ENCODE results near the gene ADARB1.

ADARB1 gene

GRCh38 chr21:45050797-45051489, 23.4 kb upstream of the ADARB1 start:
- no peak for DNase-seq
- intact Hi-C loops (cut with DNase I): no loop called here

GRCh38 chr21:45051580-45052434, 22.6 kb upstream of the ADARB1 start:
- intact Hi-C loops (cut with DNase I): no loop called here
- no peak for DNase-seq

- DNase-seq: no peak
- intact Hi-C loops (cut with DNase I): no loop called here
These were observed 21.4 kb upstream of the ADARB1 start for GRCh38 chr21:45052960-45053359.

GRCh38 chr21:45053561-45054226, 20.7 kb upstream of the ADARB1 start:
- no peak for DNase-seq
- intact Hi-C loops (cut with DNase I): no loop called here

- intact Hi-C loops (cut with DNase I): no loop called here
- no peak for DNase-seq
These were observed 20.0 kb upstream of the ADARB1 start for GRCh38 chr21:45054227-45054926.

GRCh38 chr21:45054927-45055612, 19.3 kb upstream of the ADARB1 start:
- intact Hi-C loops (cut with DNase I): no loop called here
- no peak for DNase-seq

- intact Hi-C loops (cut with DNase I): no loop called here
- DNase-seq: no peak
These were observed 18.5 kb upstream of the ADARB1 start for GRCh38 chr21:45055861-45056260.

GRCh38 chr21:45056296-45056904, 18.0 kb upstream of the ADARB1 start:
- intact Hi-C loops (cut with DNase I): no loop called here

GRCh38 chr21:45056917-45057560, 17.3 kb upstream of the ADARB1 start:
- intact Hi-C loops (cut with DNase I): no loop called here
- DNase-seq: no peak

More at GRCh38 chr21:45056296-45056904, 18.0 kb upstream of the ADARB1 start:
- no peak for DNase-seq

- no peak for DNase-seq
- intact Hi-C loops (cut with DNase I): no loop called here
These were observed 16.5 kb upstream of the ADARB1 start for GRCh38 chr21:45057886-45058285.

- intact Hi-C loops (cut with DNase I): no loop called here
- no peak for DNase-seq
These were observed 15.3 kb upstream of the ADARB1 start for GRCh38 chr21:45059121-45059520.

- no peak for DNase-seq
- intact Hi-C loops (cut with DNase I): no loop called here
These were observed 14.3 kb upstream of the ADARB1 start for GRCh38 chr21:45060089-45060488.

GRCh38 chr21:45060675-45061311, 13.6 kb upstream of the ADARB1 start:
- intact Hi-C loops (cut with DNase I): no loop called here
- DNase-seq: no peak

GRCh38 chr21:45064091-45064490, 10.3 kb upstream of the ADARB1 start:
- no peak for DNase-seq
- intact Hi-C loops (cut with DNase I): no loop called here

GRCh38 chr21:45064618-45065399, 9.6 kb upstream of the ADARB1 start:
- intact Hi-C loops (cut with DNase I): no loop called here
- DNase-seq: peak in 1 of 42 donors; percentile 31

- intact Hi-C loops (cut with DNase I): no loop called here
- DNase-seq: no peak
These were observed 6.7 kb upstream of the ADARB1 start for GRCh38 chr21:45067462-45068285.
